ENCODE measurements around the gene WDR26.
A peak's percentile ranks its signal among the peaks of the same experiment; 100 is the strongest.

Gene WDR26

DNA sequence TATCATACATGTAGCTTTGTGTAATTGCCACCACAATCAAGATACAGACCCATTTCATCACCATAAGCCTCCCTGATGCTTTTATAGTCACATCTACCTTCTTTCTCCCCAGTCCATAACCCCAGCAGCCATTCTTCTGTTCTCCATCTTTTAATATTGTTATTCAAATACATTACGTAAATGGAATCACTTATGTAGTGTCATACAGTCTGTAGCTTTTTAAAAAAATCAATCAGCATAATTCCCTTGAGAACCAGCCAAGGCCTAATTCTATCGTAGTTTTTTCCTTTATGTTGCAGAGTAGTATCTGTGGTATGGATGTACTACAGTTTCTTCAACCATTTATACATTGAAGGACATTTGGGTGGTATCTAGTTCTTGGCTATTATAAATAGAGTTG, 31.6 kb upstream of the WDR26 start:
- no peaks in the 10 kb centered on the region for H3K36me3 ChIP-seq (ENCODE audit: control insufficient read depth in 2 of 2, insufficient read depth in 1 of 2, low read length in 2 of 2)
- no peak overlapping the region for H3K4me3 ChIP-seq (ENCODE audit: low read depth, low read length)
- ChIA-PET POLR2A (no interaction called here), CTCF (interaction anchor here (0.6 to 1.9 kb wide), 3 partner anchors 9 to 385 kb away, joined by 3 to 15 read pairs (median 3); no protein-coding TSS in a partner anchor)
- no peak overlapping the region for H3K27ac ChIP-seq (ENCODE audit: extremely low read depth, low read depth, low read length)
- TF ChIP-seq, protein P1, sequence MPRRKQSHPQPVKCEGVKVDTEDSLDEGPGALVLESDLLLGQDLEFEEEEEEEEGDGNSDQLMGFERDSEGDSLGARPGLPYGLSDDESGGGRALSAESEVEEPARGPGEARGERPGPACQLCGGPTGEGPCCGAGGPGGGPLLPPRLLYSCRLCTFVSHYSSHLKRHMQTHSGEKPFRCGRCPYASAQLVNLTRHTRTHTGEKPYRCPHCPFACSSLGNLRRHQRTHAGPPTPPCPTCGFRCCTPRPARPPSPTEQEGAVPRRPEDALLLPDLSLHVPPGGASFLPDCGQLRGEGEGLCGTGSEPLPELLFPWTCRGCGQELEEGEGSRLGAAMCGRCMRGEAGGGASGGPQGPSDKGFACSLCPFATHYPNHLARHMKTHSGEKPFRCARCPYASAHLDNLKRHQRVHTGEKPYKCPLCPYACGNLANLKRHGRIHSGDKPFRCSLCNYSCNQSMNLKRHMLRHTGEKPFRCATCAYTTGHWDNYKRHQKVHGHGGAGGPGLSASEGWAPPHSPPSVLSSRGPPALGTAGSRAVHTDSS (tag by site-specific recombination; IDR thresholded peaks at IDR 0.05), result no peak
- TF ChIP-seq ZNF48 (tag by site-specific recombination; IDR thresholded peaks at IDR 0.05) (no peak), ZBTB8A (tag by site-specific recombination; IDR thresholded peaks at IDR 0.05) (no peak)
- no peaks in the 10 kb centered on the region for H3K4me1 ChIP-seq (ENCODE audit: control insufficient read depth, insufficient read depth, low read length)
- no peaks in the 10 kb centered on the region for H3K9me3 ChIP-seq (ENCODE audit: control insufficient read depth, insufficient read depth, low read depth, low read length)

DNA sequence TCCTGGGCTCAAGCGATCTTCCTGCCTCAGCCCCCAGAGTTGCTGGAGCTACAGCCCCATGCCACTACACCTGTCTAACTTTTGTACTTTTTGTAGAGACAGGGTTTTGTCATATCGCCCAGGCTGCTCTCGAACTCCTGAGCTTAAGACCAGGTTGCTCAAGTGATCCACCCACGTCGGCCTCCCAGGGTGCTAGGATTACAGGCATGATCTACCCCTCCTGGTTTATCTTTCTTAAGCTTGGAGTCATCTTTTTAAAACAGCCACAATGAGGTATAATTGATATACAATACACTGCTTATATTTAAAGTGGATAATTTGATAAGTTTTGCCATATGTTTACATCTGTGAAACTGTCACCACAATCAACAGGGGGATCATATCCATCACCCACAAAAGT, 25.4 kb upstream of the WDR26 start:
- no peak for TF ChIP-seq ZNF426 (tag by site-specific recombination; IDR thresholded peaks at IDR 0.05)
- no peak for TF ChIP-seq ZBTB7A (tag by site-specific recombination; IDR thresholded peaks at IDR 0.05; ENCODE audit: low read depth)
- TF ChIP-seq ZNF211 (tag by site-specific recombination; IDR thresholded peaks at IDR 0.05; ENCODE audit: low read depth), result no peak
- peak; percentile 75 for TF ChIP-seq GLIS1 (tag by site-specific recombination; IDR thresholded peaks at IDR 0.05)
- no peak for TF ChIP-seq TRIM28 (IDR thresholded peaks at IDR 0.05; ENCODE audit: borderline replicate concordance, low read length)
- no peak for TF ChIP-seq ZNF514 (tag by site-specific recombination; IDR thresholded peaks at IDR 0.05)
- TF ChIP-seq ZNF747 (tag by site-specific recombination; IDR thresholded peaks at IDR 0.05), result no peak
- TF ChIP-seq EGR2 (tag by site-specific recombination; IDR thresholded peaks at IDR 0.05; ENCODE audit: low read depth), result 0 out of 2 replicates have a peak, but pooled peaks have one; percentile 12
- TF ChIP-seq ZNF621 (tag by site-specific recombination; IDR thresholded peaks at IDR 0.05), result no peak
- no peak for TF ChIP-seq ZNF19 (tag by site-specific recombination; IDR thresholded peaks at IDR 0.05; ENCODE audit: low read depth)
- TF ChIP-seq SP7 (tag by site-specific recombination; IDR thresholded peaks at IDR 0.05), result no peak
- TF ChIP-seq, protein P2, sequence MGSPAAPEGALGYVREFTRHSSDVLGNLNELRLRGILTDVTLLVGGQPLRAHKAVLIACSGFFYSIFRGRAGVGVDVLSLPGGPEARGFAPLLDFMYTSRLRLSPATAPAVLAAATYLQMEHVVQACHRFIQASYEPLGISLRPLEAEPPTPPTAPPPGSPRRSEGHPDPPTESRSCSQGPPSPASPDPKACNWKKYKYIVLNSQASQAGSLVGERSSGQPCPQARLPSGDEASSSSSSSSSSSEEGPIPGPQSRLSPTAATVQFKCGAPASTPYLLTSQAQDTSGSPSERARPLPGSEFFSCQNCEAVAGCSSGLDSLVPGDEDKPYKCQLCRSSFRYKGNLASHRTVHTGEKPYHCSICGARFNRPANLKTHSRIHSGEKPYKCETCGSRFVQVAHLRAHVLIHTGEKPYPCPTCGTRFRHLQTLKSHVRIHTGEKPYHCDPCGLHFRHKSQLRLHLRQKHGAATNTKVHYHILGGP (tag by site-specific recombination; IDR thresholded peaks at IDR 0.05), result no peak
- TF ChIP-seq ZNF341 (tag by site-specific recombination; IDR thresholded peaks at IDR 0.05; ENCODE audit: low read depth), result no peak
- TF ChIP-seq ZNF266 (tag by site-specific recombination; IDR thresholded peaks at IDR 0.05; ENCODE audit: low read depth), result no peak
- TF ChIP-seq, protein P1 (tag by site-specific recombination; IDR thresholded peaks at IDR 0.05), result no peak
- Histone ChIP-seq H3K4me3 (ENCODE audit: low read depth, low read length) (no peak overlapping the region), H3K4me1 (ENCODE audit: control insufficient read depth, insufficient read depth, low read length) (no peaks in the 10 kb centered on the region), H3K27ac (ENCODE audit: extremely low read depth, low read depth, low read length) (no peak overlapping the region), H3K36me3 (ENCODE audit: control insufficient read depth in 2 of 2, insufficient read depth in 1 of 2, low read length in 2 of 2) (no peaks in the 10 kb centered on the region; a peak in 1 of 3 replicates), H3K9me3 (ENCODE audit: control insufficient read depth, insufficient read depth, low read depth, low read length) (no peaks in the 10 kb centered on the region)
- POLR2A ChIA-PET, result interaction anchor here (0.6 kb wide), 1 partner anchor 65 kb away, joined by 3 read pairs; no protein-coding TSS in a partner anchor
- CTCF ChIA-PET, result interaction anchor here (0.6 to 3.6 kb wide), 8 partner anchors 13 to 592 kb away, joined by 3 to 20 read pairs (median 6); no protein-coding TSS in a partner anchor

DNA sequence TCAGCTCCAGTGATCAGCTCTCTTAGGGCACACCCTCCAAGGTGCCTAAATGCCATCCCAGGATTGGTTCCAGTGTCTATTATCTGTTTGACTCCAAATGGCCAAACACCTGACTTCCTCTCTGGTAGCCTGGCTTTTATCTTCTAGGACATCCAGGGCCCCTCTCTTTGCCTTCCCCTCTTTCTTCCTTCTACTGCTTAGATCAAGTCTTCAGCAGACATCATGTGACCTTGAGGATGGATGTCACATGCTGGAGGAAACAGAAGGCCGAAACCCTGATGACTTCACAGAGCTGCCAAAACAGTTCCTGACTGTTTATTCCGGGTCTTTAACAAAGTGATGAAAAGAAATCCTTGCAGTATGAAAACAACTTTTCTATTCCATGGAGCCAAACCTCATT, 24.4 kb upstream of the WDR26 start:
- Histone ChIP-seq H3K36me3 (ENCODE audit: control insufficient read depth in 2 of 2, insufficient read depth in 1 of 2, low read length in 2 of 2) (no peaks in the 10 kb centered on the region; a peak in 1 of 3 replicates), H3K4me1 (ENCODE audit: control insufficient read depth, insufficient read depth, low read length) (no peaks in the 10 kb centered on the region; the same call in 1 of the 2 replicates), H3K4me3 (ENCODE audit: low read depth, low read length) (no peak overlapping the region), H3K9me3 (ENCODE audit: control insufficient read depth, insufficient read depth, low read depth, low read length) (no peaks in the 10 kb centered on the region), H3K27ac (ENCODE audit: extremely low read depth, low read depth, low read length) (no peak overlapping the region)
- POLR2A ChIA-PET, result interaction anchor here (0.7 kb wide), 1 partner anchor 166 kb away, joined by 3 read pairs; no protein-coding TSS in a partner anchor
- CTCF ChIA-PET, result interaction anchor here (0.6 to 3.6 kb wide), 13 partner anchors 9 to 1017 kb away, joined by 3 to 28 read pairs (median 4); no protein-coding TSS in a partner anchor
- TF ChIP-seq, protein P3, sequence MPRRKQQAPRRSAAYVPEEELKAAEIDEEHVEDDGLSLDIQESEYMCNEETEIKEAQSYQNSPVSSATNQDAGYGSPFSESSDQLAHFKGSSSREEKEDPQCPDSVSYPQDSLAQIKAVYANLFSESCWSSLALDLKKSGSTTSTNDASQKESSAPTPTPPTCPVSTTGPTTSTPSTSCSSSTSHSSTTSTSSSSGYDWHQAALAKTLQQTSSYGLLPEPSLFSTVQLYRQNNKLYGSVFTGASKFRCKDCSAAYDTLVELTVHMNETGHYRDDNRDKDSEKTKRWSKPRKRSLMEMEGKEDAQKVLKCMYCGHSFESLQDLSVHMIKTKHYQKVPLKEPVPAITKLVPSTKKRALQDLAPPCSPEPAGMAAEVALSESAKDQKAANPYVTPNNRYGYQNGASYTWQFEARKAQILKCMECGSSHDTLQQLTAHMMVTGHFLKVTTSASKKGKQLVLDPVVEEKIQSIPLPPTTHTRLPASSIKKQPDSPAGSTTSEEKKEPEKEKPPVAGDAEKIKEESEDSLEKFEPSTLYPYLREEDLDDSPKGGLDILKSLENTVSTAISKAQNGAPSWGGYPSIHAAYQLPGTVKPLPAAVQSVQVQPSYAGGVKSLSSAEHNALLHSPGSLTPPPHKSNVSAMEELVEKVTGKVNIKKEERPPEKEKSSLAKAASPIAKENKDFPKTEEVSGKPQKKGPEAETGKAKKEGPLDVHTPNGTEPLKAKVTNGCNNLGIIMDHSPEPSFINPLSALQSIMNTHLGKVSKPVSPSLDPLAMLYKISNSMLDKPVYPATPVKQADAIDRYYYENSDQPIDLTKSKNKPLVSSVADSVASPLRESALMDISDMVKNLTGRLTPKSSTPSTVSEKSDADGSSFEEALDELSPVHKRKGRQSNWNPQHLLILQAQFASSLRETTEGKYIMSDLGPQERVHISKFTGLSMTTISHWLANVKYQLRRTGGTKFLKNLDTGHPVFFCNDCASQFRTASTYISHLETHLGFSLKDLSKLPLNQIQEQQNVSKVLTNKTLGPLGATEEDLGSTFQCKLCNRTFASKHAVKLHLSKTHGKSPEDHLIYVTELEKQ (tag by site-specific recombination; IDR thresholded peaks at IDR 0.05; ENCODE audit: borderline replicate concordance), result no peak
- no peak for TF ChIP-seq ZFP69B (tag by site-specific recombination; IDR thresholded peaks at IDR 0.05)
- no peak for TF ChIP-seq ZNF324 (tag by site-specific recombination; IDR thresholded peaks at IDR 0.05)
- no peak for TF ChIP-seq KLF9 (tag by site-specific recombination; IDR thresholded peaks at IDR 0.05; ENCODE audit: low read depth)
- no peak for TF ChIP-seq ZNF830 (tag by site-specific recombination; IDR thresholded peaks at IDR 0.05; ENCODE audit: low read depth)
- TF ChIP-seq ZNF660 (tag by site-specific recombination; IDR thresholded peaks at IDR 0.05), result no peak
- TF ChIP-seq ZNF302 (tag by site-specific recombination; IDR thresholded peaks at IDR 0.05; ENCODE audit: low read depth), result no peak
- TF ChIP-seq, protein P4, sequence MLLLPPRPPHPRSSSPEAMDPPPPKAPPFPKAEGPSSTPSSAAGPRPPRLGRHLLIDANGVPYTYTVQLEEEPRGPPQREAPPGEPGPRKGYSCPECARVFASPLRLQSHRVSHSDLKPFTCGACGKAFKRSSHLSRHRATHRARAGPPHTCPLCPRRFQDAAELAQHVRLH (tag by site-specific recombination; IDR thresholded peaks at IDR 0.05), result no peak

Measured in HEK293 (cell line).